Stimulated activated naive CD8-positive, alpha-beta T cell treated with anti-CD3 and anti-CD28 coated beads, Interleukin-15, Interleukin-2, amounts not matched to agents 100 ng/mL and 50 ng/mL, for 24 hours (primary cell): Measurements from ENCODE around the gene ATP5PD.
"Not testable (repeated sequence)": the region's sequence is repeated elsewhere in the genome, so short reads cannot be mapped to it uniquely, and the experiment has no call there.

ENCODE experiments used
- H3K27ac Mint-ChIP-seq: one replicate; pipeline ENCODE4 v1.8.0; 2021; ENCODE audit warnings: mild to moderate bottlenecking, mixed read lengths
- H3K27me3 Mint-ChIP-seq: one replicate; pipeline ENCODE4 v1.8.0; 2021; ENCODE audit warnings: mixed read lengths
- H3K36me3 Mint-ChIP-seq: one replicate; pipeline ENCODE4 v1.8.0; 2021; ENCODE audit warnings: low read depth, mixed read lengths
- H3K4me1 Mint-ChIP-seq: one replicate; pipeline ENCODE4 v1.8.0; 2021; ENCODE audit warnings: low read depth, mixed read lengths
- H3K4me3 Mint-ChIP-seq: one replicate; pipeline ENCODE4 v1.8.0; 2021; ENCODE audit warnings: mild to moderate bottlenecking, mixed read lengths
- H3K9me3 Mint-ChIP-seq: one replicate; pipeline ENCODE4 v1.8.0; 2021; ENCODE audit warnings: mixed read lengths

ATP5PD gene

DNA sequence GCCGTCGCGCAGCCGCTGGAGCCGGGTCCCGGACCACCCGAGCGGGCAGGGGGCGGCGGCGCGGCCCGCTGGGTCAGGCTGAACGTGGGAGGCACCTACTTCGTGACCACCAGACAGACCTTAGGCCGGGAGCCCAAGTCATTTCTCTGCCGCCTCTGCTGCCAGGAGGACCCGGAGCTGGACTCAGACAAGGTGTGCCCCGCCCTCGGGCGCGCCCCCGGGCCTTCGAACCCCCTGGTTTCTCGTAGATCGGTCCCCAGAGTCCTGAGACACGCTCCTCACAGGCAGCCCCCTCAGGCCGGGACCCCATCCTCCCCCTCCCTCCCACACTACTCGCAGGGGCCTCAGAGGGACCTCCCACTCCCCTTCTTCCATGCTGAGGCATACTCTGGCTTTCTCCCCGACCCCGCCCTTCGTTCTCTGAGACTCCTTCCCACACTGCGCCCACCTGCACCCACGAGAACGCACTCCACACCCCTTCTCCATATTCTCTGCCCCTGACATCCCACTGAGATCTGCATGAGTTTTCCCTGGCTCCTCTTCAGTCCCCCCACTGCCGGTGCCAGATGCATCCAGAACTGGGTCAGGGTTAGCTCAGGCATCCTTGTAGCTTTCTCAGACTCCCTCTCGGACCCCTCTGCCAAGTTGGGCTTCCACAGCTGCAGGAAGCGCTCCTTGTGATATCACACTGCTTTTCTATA, 779 bp upstream of the ATP5PD start:
- Mint-ChIP-seq H3K27ac (peak overlapping the region; percentile 86), H3K4me1 (peaks cover 41% of the 10 kb centered on the region), H3K4me3 (peak overlapping the region; percentile 86), H3K9me3 (no peaks in the 10 kb centered on the region), H3K27me3 (no peaks in the 10 kb centered on the region), H3K36me3 (peaks cover 9% of the 10 kb centered on the region)

DNA sequence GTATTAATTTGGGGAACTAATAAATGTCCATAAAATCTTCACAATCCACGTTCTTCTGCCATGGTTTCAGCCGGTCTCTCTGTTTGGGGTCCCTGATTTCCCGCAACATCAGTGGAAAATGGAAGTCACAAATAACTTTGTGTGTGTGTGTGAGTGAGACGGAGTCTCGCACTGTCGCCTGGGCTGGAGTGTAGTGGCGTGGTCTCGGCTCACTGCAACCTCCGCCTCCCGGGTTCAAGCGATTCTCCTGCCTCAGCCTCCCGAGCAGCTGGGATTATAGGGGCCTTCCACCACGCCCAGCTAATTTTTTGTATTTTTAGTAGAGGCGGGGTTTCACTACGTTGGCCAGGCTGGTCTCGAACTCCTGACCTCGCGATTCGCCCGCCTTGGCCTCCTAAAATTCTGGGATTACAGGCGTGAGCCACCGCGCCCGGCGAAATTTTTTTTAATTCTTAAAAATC, 793 bp downstream of the ATP5PD start:
- H3K9me3 Mint-ChIP-seq, H3K27me3 Mint-ChIP-seq: not testable (repeated sequence)
- peaks cover 41% of the 10 kb centered on the region for H3K4me1 Mint-ChIP-seq
- peaks cover 13% of the 10 kb centered on the region for H3K36me3 Mint-ChIP-seq
- peak overlapping the region; percentile 98 for H3K4me3 Mint-ChIP-seq
- H3K27ac Mint-ChIP-seq = peak overlapping the region; percentile 90

- Mint-ChIP-seq H3K4me1 (peaks cover 41% of the 10 kb centered on the region), H3K36me3 (peaks cover 24% of the 10 kb centered on the region), H3K9me3 (no peaks in the 10 kb centered on the region), H3K27ac (no peak overlapping the region), H3K27me3 (no peaks in the 10 kb centered on the region), H3K4me3 (peak overlapping the region; percentile 20)
These were observed 2.1 kb downstream of the ATP5PD start for GRCh38 chr17:75044716-75045115.

DNA sequence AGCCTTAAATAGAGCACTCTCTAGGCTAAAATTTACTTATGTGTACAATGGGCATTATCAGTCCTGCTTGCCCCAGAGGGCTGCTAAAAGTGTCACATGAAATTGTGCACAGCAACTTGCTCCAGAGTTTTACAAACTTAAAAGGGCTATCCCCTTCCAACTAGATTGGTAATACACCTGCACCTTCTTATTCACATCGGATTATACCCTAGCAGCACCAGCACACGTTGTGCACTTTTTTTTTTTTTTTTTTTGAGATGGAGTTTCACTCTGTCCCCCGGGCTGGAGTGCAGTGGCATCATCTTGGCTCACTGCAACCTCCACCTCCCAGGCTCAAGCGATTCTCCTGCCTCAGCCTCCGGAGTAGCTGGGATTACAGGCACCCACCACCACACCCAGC, 3.0 kb downstream of the ATP5PD start:
- Mint-ChIP-seq H3K4me1 (peaks cover 38% of the 10 kb centered on the region), H3K36me3 (peaks cover 30% of the 10 kb centered on the region)
- H3K9me3 Mint-ChIP-seq, H3K27me3 Mint-ChIP-seq, H3K4me3 Mint-ChIP-seq, H3K27ac Mint-ChIP-seq: not testable (repeated sequence)

DNA sequence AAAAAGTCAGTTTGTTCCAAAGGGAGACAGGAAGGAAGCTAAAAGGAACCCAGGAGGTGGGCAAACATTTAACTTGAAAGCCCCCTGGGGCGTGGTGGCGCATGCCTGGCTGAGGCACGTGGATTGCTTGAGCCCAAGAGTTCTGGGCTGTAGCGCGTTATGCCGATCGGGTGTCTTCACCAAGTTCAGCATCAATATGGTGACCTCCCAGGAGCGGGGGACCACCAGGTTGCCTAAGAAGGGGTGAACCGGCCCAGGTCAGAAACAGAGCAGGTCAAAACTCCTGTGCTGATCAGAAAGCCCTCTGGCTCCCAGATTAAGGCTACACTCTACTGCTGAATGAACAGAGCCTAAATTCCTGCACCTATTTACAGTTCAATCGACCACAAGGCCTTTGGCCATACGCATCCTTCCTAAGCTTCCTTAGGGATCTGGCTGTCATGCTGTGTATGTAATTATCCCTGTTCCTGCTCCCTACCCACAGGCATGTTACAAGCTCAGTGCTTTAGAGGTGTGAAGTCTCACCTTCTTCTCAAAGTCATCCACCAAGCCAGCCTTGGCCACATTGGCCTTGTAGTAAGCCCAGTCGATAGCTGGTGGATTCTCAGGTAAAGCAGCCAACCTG, 5.0 kb downstream of the ATP5PD start:
- H3K36me3 Mint-ChIP-seq = peaks cover 36% of the 10 kb centered on the region
- H3K27ac Mint-ChIP-seq = no peak overlapping the region
- no peaks in the 10 kb centered on the region for H3K9me3 Mint-ChIP-seq
- no peaks in the 10 kb centered on the region for H3K27me3 Mint-ChIP-seq
- no peak overlapping the region for H3K4me3 Mint-ChIP-seq
- peaks cover 34% of the 10 kb centered on the region for H3K4me1 Mint-ChIP-seq

DNA sequence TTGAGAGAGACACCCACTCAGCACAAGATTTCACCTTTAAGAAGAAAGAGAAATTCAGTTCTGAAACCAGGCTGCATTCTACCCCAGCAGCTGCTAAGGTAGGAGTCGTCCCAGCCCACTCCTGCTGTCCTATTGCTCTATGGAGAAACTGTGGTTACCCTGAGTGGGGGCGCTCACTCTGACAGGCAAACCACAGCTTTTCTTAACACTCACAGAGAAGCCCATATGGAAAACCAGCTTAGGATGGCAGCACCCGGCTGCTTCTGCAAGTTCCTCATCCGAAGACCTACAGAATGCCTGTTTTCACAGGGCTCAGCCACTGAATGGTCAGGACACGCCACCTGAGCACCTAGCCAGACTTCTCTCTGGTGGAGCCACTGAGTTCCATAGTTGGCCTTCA, 7.5 kb downstream of the ATP5PD start:
- peaks cover 38% of the 10 kb centered on the region for H3K4me1 Mint-ChIP-seq
- H3K4me3 Mint-ChIP-seq = no peak overlapping the region
- peaks cover 5% of the 10 kb centered on the region for H3K27me3 Mint-ChIP-seq
- H3K27ac Mint-ChIP-seq = no peak overlapping the region
- H3K36me3 Mint-ChIP-seq = peaks cover 41% of the 10 kb centered on the region
- no peaks in the 10 kb centered on the region for H3K9me3 Mint-ChIP-seq

DNA sequence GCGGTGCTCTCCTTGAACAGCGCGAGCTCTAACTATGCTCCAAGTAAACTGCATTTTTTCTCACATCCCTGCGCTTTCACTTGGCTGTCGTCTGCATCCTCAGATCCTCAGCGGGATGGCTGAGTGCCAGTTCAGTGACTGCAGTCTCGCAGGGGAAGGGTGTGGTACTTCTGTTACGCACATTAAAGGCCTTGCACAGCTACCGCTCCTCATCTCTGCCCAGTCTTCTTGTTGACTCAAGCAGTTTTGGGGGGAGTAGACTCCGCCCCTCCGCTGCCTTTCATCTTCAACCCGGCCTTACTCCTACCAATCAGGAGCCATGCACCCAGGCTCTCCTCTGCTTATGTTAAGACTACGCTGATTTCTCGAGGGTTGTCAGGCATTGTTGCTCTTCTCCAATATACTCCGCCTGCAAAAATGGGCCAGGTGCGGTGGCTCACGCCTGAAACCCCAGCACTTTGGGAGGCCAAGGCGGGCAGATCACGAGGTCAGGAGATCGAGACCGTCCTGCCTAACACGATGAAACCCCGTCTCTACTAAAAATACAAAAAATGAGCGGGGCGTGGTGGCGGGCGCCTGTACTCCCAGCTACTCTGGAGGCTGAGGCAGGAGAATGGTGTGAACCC, 10.0 kb downstream of the ATP5PD start:
- H3K4me1 Mint-ChIP-seq = peaks cover 57% of the 10 kb centered on the region

GRCh38 chr17:75034236-75034908, 12.4 kb downstream of the ATP5PD start:
- Mint-ChIP-seq H3K27ac (peak overlapping the region; percentile 97), H3K27me3 (peaks cover 5% of the 10 kb centered on the region), H3K4me1 (peaks cover 63% of the 10 kb centered on the region), H3K9me3 (peaks cover 5% of the 10 kb centered on the region), H3K4me3 (peak overlapping the region; percentile 96), H3K36me3 (peaks cover 14% of the 10 kb centered on the region)

More for the DNA sequence above, 10.0 kb downstream of the ATP5PD start:
- H3K9me3 Mint-ChIP-seq = no peaks in the 10 kb centered on the region
- peak overlapping the region; percentile 60 for H3K27ac Mint-ChIP-seq
- H3K36me3 Mint-ChIP-seq = peaks cover 34% of the 10 kb centered on the region
- peaks cover 5% of the 10 kb centered on the region for H3K27me3 Mint-ChIP-seq
- peak overlapping the region; percentile 63 for H3K4me3 Mint-ChIP-seq

GRCh38 chr17:75033346-75034235, 13.2 kb downstream of the ATP5PD start:
- Mint-ChIP-seq H3K4me3 (peak overlapping the region; percentile 96), H3K36me3 (peaks cover 10% of the 10 kb centered on the region), H3K9me3 (peaks cover 5% of the 10 kb centered on the region), H3K27me3 (peaks cover 5% of the 10 kb centered on the region), H3K27ac (peak overlapping the region; percentile 97), H3K4me1 (peaks cover 59% of the 10 kb centered on the region)

- peaks cover 5% of the 10 kb centered on the region for H3K27me3 Mint-ChIP-seq
- peaks cover 5% of the 10 kb centered on the region for H3K9me3 Mint-ChIP-seq
- peaks cover 59% of the 10 kb centered on the region for H3K4me1 Mint-ChIP-seq
- no peak overlapping the region for H3K27ac Mint-ChIP-seq
- peaks cover 10% of the 10 kb centered on the region for H3K36me3 Mint-ChIP-seq
- peak overlapping the region; percentile 96 for H3K4me3 Mint-ChIP-seq
These were observed 14.0 kb downstream of the ATP5PD start for GRCh38 chr17:75032720-75033280.

DNA sequence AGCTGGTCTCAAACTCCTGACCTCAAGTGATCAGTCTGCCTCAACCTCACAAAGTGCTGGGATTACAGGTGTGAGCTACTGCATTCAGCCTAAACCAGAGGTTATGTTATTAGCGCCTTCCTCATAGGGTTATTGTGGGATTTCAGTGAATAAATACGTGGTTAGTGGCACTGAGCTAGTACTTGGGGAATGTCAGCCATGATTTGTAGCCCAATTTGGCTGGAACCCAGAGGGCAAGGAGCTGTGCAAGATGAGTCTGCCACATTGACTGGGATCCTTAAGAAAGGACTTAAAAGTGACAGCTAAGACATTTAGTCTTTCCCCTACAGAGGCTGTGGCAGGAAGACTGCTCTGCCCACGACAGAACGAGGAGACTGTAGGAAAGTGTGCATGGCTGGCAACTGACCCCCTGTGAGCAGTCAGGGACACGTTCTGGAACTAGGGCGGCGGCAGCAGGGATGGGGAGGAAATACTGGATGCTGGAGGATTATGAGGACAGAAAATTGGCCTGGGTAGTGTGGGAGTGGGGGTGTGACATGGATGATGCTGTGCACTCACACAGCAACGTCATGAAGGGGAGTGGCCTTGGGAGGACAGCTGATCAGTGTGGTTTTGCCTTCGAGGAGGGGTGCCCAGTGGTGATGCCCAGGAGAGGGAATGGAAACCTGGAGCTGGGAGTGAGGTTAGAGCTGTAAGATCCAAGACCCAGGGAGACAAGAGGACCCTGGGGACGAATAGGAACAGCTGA, 14.6 kb downstream of the ATP5PD start:
- peak overlapping the region; percentile 1 for H3K27ac Mint-ChIP-seq
- peaks cover 5% of the 10 kb centered on the region for H3K36me3 Mint-ChIP-seq
- peaks cover 5% of the 10 kb centered on the region for H3K27me3 Mint-ChIP-seq
- H3K9me3 Mint-ChIP-seq = peaks cover 5% of the 10 kb centered on the region
- peak overlapping the region; percentile 96 for H3K4me3 Mint-ChIP-seq
- peaks cover 54% of the 10 kb centered on the region for H3K4me1 Mint-ChIP-seq

DNA sequence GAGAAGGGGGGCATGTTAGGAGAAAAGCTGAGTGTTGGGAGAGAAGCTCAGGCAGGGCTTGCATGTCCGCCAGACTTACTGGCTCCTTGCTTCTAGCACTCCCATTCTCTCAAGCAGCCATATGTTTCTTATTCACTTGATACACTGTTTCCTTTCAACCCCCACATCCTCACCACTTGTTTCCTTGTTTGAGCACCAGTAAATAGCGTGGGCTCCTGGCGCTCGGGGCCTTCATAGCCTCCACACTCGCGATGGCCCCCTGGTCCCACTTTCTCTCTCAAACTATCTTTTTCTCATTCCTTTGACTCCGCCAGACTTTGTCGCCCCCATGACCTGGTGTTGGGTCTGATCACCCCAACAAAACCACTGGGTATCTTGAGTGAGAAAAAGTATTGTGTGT, 16.6 kb downstream of the ATP5PD start:
- Mint-ChIP-seq H3K9me3 (peaks cover 5% of the 10 kb centered on the region), H3K27ac (no peak overlapping the region), H3K36me3 (peaks cover 10% of the 10 kb centered on the region), H3K27me3 (peaks cover 5% of the 10 kb centered on the region), H3K4me3 (no peak overlapping the region), H3K4me1 (peaks cover 39% of the 10 kb centered on the region)

DNA sequence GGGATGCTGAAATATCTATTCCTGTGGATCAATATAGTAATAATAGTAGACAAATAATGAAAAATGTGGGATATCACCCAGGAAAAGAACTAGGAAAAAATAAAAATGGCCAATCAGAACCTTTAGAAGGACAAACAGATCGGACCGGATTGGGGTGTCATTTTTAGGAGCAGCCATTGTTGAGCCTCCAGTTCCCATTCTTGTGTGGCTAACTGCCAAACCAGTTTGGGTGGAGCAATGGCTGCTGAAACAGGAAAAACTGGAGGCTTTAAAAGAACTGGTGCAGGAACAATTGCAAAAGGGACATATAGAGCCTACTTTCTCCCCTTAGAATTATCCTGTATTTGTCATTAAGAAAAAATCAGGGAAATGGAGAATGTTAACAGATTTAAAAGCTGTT, 20.1 kb downstream of the ATP5PD start:
- not testable (repeated sequence) for H3K9me3 Mint-ChIP-seq, H3K27ac Mint-ChIP-seq, H3K27me3 Mint-ChIP-seq, H3K4me3 Mint-ChIP-seq
- Mint-ChIP-seq H3K36me3 (peaks cover 21% of the 10 kb centered on the region), H3K4me1 (peaks cover 17% of the 10 kb centered on the region)
